H1 (cell line): Measurements from ENCODE around the gene PALM. TPM values are rescaled to one million over a fixed set of nuclear protein-coding genes. Genes with fewer than 3 reads are reported as not detected.

Source experiments
- ATF3 ChIP-seq: IDR thresholded peaks from 2 replicates; pipeline ENCODE4 v1.6.1; 2011; ENCODE audit warnings: low read depth, mild to moderate bottlenecking, low read length; ENCODE audit not compliant: insufficient read depth
- KDM4A ChIP-seq: IDR thresholded peaks from one replicate; pipeline ENCODE4 v1.7.1; 2012; ENCODE audit warnings: low read depth, mild to moderate bottlenecking, moderate library complexity, low read length, inconsistent platforms; ENCODE audit not compliant: severe bottlenecking
- polyA plus RNA-seq, 7 experiments: library from polyadenylated mRNA; depleted of rRNA in 3 of 7; stranded (reverse) in 5 of 7; unstranded in 2 of 7; fragments of >200 nt in 5 of 7; fragments of 200-250 nt in 2 of 7; gene quantifications; 1 replicate in 5 of 7; 2 replicates in 1 of 7; 4 replicates in 1 of 7; pipeline versions ENCODE4 v1.2.1 to v1.2.3, GENCODE V29; 2011 to 2013; ENCODE audit warnings: missing spikeins in 2 of 7, mixed read lengths in 2 of 7
- total RNA-seq: library from RNA; stranded (reverse); fragmentation: NEBNext Ultra II Directional; extraction: Animal tissue kit (Norgen Biotek cat#: 25700); gene quantifications from 2 replicates; pipeline ENCODE4 v1.2.1, GENCODE V29; 2021

The PALM gene
- total and polyA plus RNA-seq, 2 of the 8 experiments (the other 6 are each of a cell fraction or from before 2014, with no cell fraction given): 5.7 to 16.5 TPM

GRCh38 chr19:752652-753517 is 44.1 kb downstream of the PALM start (continued):
- no peak for TF ChIP-seq KDM4A
- no peak for TF ChIP-seq ATF3
- TF ChIP-seq, all 59 proteins: peak for 0
